HG02981 (cell line): ENCODE measurements around the gene QRICH2.
"Not testable (repeated sequence)": the region's sequence is repeated elsewhere in the genome, so short reads cannot be mapped to it uniquely, and the experiment has no call there.

Source experiments
- ATAC-seq: cut with Tn5 transposase; IDR thresholded peaks from one replicate; pipeline ENCODE4 v1.9.1; 2021; ENCODE audit warnings: mild to moderate bottlenecking, moderate library complexity; ENCODE audit not compliant: unreplicated experiment

The QRICH2 gene

GRCh38 chr17:76307966-76308338 is at the start of gene QRICH2:
Gene QRICH2 (minus strand): TSS chr17:76308276. CDS start chr17:76307998, 278 bp downstream.
- ATAC-seq = no peak

GRCh38 chr17:76357597-76358158 is 49.6 kb upstream of the QRICH2 start:
- no peak for ATAC-seq

GRCh38 chr17:76356803-76357456 is 48.9 kb upstream of the QRICH2 start:
- no peak for ATAC-seq

- no peak for ATAC-seq
Observed at GRCh38 chr17:76354747-76355310, 46.8 kb upstream of the QRICH2 start.

- no peak for ATAC-seq
Observed at GRCh38 chr17:76354317-76354729, 46.2 kb upstream of the QRICH2 start.

- peak; percentile 87 for ATAC-seq
Observed at GRCh38 chr17:76353599-76354316, 45.7 kb upstream of the QRICH2 start, which contains the start of gene PRPSAP1. Gene PRPSAP1 (minus strand): TSS chr17:76353916. CDS start chr17:76353703, 213 bp downstream.

GRCh38 chr17:76353004-76353598 is 45.0 kb upstream of the QRICH2 start:
- peak; percentile 14 for ATAC-seq

GRCh38 chr17:76351526-76352071 is 43.5 kb upstream of the QRICH2 start:
- ATAC-seq = no peak

GRCh38 chr17:76350463-76350862 is 42.4 kb upstream of the QRICH2 start:
- ATAC-seq = no peak

- ATAC-seq = not testable (repeated sequence)
Observed at GRCh38 chr17:76346936-76347335, 38.9 kb upstream of the QRICH2 start.

GRCh38 chr17:76345377-76345974 is 37.4 kb upstream of the QRICH2 start:
- no peak for ATAC-seq

GRCh38 chr17:76343106-76343505 is 35.0 kb upstream of the QRICH2 start:
- no peak for ATAC-seq

- ATAC-seq = no peak
Observed at GRCh38 chr17:76341301-76341700, 33.2 kb upstream of the QRICH2 start.

- no peak for ATAC-seq
Observed at GRCh38 chr17:76337413-76337777, 29.3 kb upstream of the QRICH2 start.

GRCh38 chr17:76336756-76337412 is 28.8 kb upstream of the QRICH2 start:
- ATAC-seq = no peak

GRCh38 chr17:76335716-76336381 is 27.8 kb upstream of the QRICH2 start:
- ATAC-seq = no peak

- ATAC-seq = no peak
Observed at GRCh38 chr17:76333673-76334505, 25.8 kb upstream of the QRICH2 start.

GRCh38 chr17:76331083-76331482 is 23.0 kb upstream of the QRICH2 start:
- no peak for ATAC-seq

- no peak for ATAC-seq
Observed at GRCh38 chr17:76329664-76330063, 21.6 kb upstream of the QRICH2 start.
